CD4-positive, alpha-beta T cell (primary cell): Measurements from ENCODE around the gene NPM1. TPM values are rescaled to one million over a fixed set of nuclear protein-coding genes. Genes with fewer than 3 reads are reported as not detected.
A peak's percentile ranks its signal among the peaks of the same experiment; 100 is the strongest.

ENCODE experiments used
- ATAC-seq: fragments of 200-7000 bp; cut with Tn5 transposase; one replicate; pipeline ENCODE4 v1.10.0; 2022; ENCODE audit warnings: mild to moderate bottlenecking; ENCODE audit not compliant: poor library complexity
- CTCF ChIA-PET: fragments of 350-600 bp; sonication (Branson Sonifier 250); formaldehyde crosslinking; loops from one replicate; lab custom pipeline; 2021; ENCODE audit warnings: antibody characterized with exemption, inconsistent platforms; lab: Charles Lee
- POLR2A ChIA-PET: fragments of 350-600 bp; sonication (Branson Sonifier 250); formaldehyde crosslinking; loops from one replicate; lab custom pipeline; 2021; ENCODE audit warnings: antibody characterized with exemption, inconsistent platforms; lab: Charles Lee
- DNase-seq, 14 experiments: peaks; one replicate each; pipeline ENCODE4 v3.0.0-alpha.2; 2013 to 2020; ENCODE audit warnings: mixed read lengths in 2 of 14
- H3K27ac ChIP-seq, 2 donors: one replicate each; pipeline versions ENCODE4 v1.5.1 to v1.7.0; 2013; ENCODE audit warnings: low read length in 2 of 2, low read depth in 1 of 2, mild to moderate bottlenecking in 1 of 2
- H3K27me3 ChIP-seq, 2 experiments: 1 replicate in 1 of 2; 2 replicates in 1 of 2; pipeline versions ENCODE4 v1.6.1 to v1.7.0; 2013; ENCODE audit warnings: low read length in 2 of 2, control low read depth in 1 of 2, mild to moderate bottlenecking in 1 of 2, moderate library complexity in 1 of 2; ENCODE audit not compliant: insufficient read depth in 2 of 2, control insufficient read depth in 1 of 2
- H3K36me3 ChIP-seq: one replicate; pipeline ENCODE4 v1.6.1; 2013; ENCODE audit warnings: low read length, control low read depth; ENCODE audit not compliant: insufficient read depth
- H3K4me1 ChIP-seq: one replicate; pipeline ENCODE4 v1.6.1; 2013; ENCODE audit warnings: low read length, control low read depth; ENCODE audit not compliant: insufficient read depth
- H3K4me3 ChIP-seq: one replicate; pipeline ENCODE4 v1.5.1; 2013; ENCODE audit warnings: mild to moderate bottlenecking, low read length, moderate library complexity
- H3K9me3 ChIP-seq, 2 experiments: 1 replicate in 1 of 2; 2 replicates in 1 of 2; pipeline versions ENCODE4 v1.6.1 to v1.7.0; 2013; ENCODE audit warnings: low read length in 2 of 2, mild to moderate bottlenecking in 2 of 2, control low read depth in 1 of 2, moderate library complexity in 1 of 2; ENCODE audit not compliant: control insufficient read depth in 1 of 2, insufficient read depth in 1 of 2
- H3K27ac Mint-ChIP-seq: one replicate; pipeline ENCODE4 v1.8.0; 2020; ENCODE audit warnings: mixed read lengths
- H3K27me3 Mint-ChIP-seq: one replicate; pipeline ENCODE4 v1.8.0; 2021; ENCODE audit warnings: mixed read lengths
- H3K36me3 Mint-ChIP-seq: one replicate; pipeline ENCODE4 v1.8.0; 2021; ENCODE audit warnings: low read depth, mixed read lengths
- H3K4me1 Mint-ChIP-seq: one replicate; pipeline ENCODE4 v1.8.0; 2021; ENCODE audit warnings: low read depth, mixed read lengths
- H3K4me3 Mint-ChIP-seq: one replicate; pipeline ENCODE4 v1.8.0; 2020; ENCODE audit warnings: mild to moderate bottlenecking, mixed read lengths
- H3K9me3 Mint-ChIP-seq: one replicate; pipeline ENCODE4 v1.8.0; 2020; ENCODE audit warnings: mixed read lengths
- intact Hi-C, 2 experiments: fragments of 100-400 bp; cut with DNase I in 1 of 2; cut with micrococcal nuclease in 1 of 2; formaldehyde crosslinking; loops; one replicate each; pipeline versions ENCODE4 v1.15.1 to v1.9.0; 2023 to 2025; cut with DNase I, micrococcal nuclease
- total RNA-seq, 174 experiments: library from RNA in 2 of 174; stranded (reverse) in 2 of 174; gene quantifications; one replicate each; pipeline ENCODE4 v1.2.3 and lab custom pipeline; 2021 to 2026
- TF ChIP-seq, protein P1 (sequence below): fragments of 200-600 bp; IDR thresholded peaks from one replicate; pipeline ENCODE4 v1.8.0; 2022; ENCODE audit warnings: antibody characterized with exemption, mild to moderate bottlenecking

Gene NPM1
- total RNA-seq, 2 experiments from 2014 or later = 1,243 to 1,379 TPM

DNA sequence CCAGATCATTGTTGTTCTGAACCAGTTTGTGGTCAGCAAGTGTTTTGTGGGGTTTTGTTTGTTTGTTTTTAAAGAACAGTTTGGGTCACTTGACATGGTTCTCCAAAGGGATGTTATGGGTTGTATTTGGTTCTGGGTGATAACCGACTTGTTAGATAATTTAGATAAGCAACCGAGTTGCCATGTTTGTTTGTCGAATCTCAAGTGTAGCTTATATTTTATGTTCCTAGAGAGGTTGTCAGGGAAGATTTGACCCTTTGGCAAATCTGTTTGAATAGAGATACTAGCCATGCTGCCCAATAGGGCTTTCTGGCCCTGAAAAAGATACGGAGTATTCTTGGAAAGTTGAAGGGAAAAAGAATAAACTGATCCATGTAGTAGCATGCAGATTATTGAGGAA is 19.6 kb downstream of the NPM1 start:
- Mint-ChIP-seq H3K4me1 (peaks cover 48% of the 10 kb centered on the region), H3K9me3 (no peaks in the 10 kb centered on the region), H3K36me3 (peaks cover 81% of the 10 kb centered on the region), H3K27me3 (no peaks in the 10 kb centered on the region), H3K27ac (no peak overlapping the region), H3K4me3 (no peak overlapping the region)
- DNase-seq (no peak), ATAC-seq (no peak)
- Histone ChIP-seq H3K27me3 (no peaks in the 10 kb centered on the region), H3K27ac (no peak overlapping the region), H3K36me3 (peaks cover 72% of the 10 kb centered on the region), H3K4me3 (no peak overlapping the region), H3K9me3 (no peaks in the 10 kb centered on the region), H3K4me1 (no peaks in the 10 kb centered on the region)
- intact Hi-C loops = no loop called here
- TF ChIP-seq, protein P1, sequence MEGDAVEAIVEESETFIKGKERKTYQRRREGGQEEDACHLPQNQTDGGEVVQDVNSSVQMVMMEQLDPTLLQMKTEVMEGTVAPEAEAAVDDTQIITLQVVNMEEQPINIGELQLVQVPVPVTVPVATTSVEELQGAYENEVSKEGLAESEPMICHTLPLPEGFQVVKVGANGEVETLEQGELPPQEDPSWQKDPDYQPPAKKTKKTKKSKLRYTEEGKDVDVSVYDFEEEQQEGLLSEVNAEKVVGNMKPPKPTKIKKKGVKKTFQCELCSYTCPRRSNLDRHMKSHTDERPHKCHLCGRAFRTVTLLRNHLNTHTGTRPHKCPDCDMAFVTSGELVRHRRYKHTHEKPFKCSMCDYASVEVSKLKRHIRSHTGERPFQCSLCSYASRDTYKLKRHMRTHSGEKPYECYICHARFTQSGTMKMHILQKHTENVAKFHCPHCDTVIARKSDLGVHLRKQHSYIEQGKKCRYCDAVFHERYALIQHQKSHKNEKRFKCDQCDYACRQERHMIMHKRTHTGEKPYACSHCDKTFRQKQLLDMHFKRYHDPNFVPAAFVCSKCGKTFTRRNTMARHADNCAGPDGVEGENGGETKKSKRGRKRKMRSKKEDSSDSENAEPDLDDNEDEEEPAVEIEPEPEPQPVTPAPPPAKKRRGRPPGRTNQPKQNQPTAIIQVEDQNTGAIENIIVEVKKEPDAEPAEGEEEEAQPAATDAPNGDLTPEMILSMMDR = no peak
- POLR2A ChIA-PET = no interaction called here
- CTCF ChIA-PET = no interaction called here

DNA sequence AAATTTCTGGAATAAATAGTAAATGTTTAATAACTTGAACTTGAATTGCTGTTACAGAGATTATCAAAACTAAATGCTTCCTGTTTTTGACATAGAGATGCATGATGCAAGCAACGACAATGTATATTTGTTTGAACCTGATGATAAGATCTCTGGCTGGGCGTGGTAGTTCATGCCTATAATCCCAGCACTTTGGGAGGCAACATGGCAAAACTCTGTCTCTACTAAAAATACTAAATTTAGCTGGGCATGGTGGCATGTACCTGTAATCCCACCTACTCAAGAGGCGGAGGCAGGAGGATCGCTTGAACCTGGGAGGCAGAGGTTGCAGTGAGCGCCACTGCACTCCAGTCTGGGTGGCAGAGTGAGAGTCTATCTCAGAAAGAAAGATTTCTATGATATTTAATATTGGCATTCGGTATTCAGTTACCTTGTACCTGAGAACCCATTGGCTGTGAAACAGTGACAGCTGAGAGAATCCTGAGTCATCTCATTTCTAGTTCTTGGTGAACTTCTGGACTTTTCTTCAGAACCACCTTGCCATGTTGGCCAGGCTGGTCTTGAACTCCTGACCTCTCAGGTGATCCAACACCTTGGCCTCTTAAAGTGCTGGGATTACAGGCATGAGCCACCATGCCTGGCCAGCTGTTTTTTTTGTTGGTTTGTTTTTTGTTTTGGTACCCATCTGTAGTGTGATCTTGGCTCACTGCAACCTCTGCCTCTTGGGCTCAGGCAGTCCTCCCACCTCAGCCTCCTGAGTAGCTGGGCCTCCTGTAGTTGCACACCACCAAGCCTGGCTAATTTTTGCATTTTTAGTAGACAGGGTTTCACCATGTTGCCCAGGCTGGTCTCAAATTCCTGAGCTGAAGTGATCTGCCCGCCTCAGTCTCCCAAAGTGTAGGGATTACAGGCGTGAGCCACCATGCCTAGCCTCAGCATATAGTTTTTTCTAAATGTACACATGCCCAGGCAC is 21.8 kb downstream of the NPM1 start:
- ChIA-PET CTCF (no interaction called here), POLR2A (interaction anchor here (2.2 kb wide), 1 partner anchor 22 kb away, joined by 10 read pairs; the partner anchor contains the start of gene NPM1)
- ATAC-seq = peak; percentile 23
- Histone ChIP-seq H3K36me3 (peaks cover 91% of the 10 kb centered on the region), H3K9me3 (no peaks in the 10 kb centered on the region), H3K27ac (no peak overlapping the region), H3K4me1 (no peaks in the 10 kb centered on the region), H3K4me3 (no peak overlapping the region), H3K27me3 (no peaks in the 10 kb centered on the region)
- H3K9me3 Mint-ChIP-seq = no peaks in the 10 kb centered on the region
- H3K36me3 Mint-ChIP-seq = peaks cover 96% of the 10 kb centered on the region
- H3K4me1 Mint-ChIP-seq = peaks cover 48% of the 10 kb centered on the region
- DNase-seq = no peak
- H3K27ac Mint-ChIP-seq = peak overlapping the region; percentile 72
- H3K27me3 Mint-ChIP-seq = no peaks in the 10 kb centered on the region
- intact Hi-C loops = no loop called here
- TF ChIP-seq, protein P1 = no peak
- H3K4me3 Mint-ChIP-seq = no peak overlapping the region

DNA sequence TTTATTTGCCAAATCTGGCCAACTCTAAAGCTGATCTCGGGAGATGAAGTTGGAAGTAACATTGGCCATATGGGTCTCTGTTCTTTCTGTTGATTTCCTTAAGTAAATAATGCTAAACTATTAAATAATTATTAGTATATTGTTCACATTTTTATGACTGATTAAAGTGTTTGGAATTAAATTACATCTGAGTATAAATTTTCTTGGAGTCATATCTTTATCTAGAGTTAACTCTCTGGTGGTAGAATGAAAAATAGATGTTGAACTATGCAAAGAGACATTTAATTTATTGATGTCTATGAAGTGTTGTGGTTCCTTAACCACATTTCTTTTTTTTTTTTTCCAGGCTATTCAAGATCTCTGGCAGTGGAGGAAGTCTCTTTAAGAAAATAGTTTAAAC is 22.5 kb downstream of the NPM1 start:
- no peak overlapping the region for H3K4me3 ChIP-seq
- intact Hi-C loops = no loop called here
- TF ChIP-seq, protein P1 = no peak
- Mint-ChIP-seq H3K27me3 (no peaks in the 10 kb centered on the region), H3K4me3 (no peak overlapping the region), H3K4me1 (peaks cover 48% of the 10 kb centered on the region), H3K36me3 (peaks cover 89% of the 10 kb centered on the region), H3K27ac (peak overlapping the region; percentile 20), H3K9me3 (no peaks in the 10 kb centered on the region)
- POLR2A ChIA-PET = no interaction called here
- no peaks in the 10 kb centered on the region for H3K9me3 ChIP-seq
- no peaks in the 10 kb centered on the region for H3K27me3 ChIP-seq
- CTCF ChIA-PET = no interaction called here
- no peak for DNase-seq
- peaks cover 85% of the 10 kb centered on the region for H3K36me3 ChIP-seq
- no peak for ATAC-seq
- no peak overlapping the region for H3K27ac ChIP-seq
- H3K4me1 ChIP-seq = no peaks in the 10 kb centered on the region
